SK-N-SH treated with all-trans-retinoic acid at 6 μM for 48 hours (cell line): ENCODE measurements around the gene CD6.

ENCODE experiments used
- ATAC-seq: fragments of 200-7000 bp; cut with Tn5 transposase; 3 replicates; pipeline ENCODE4 v1.9.1; 2020; ENCODE audit warnings: mild to moderate bottlenecking, moderate library complexity
- ARNTL ChIP-seq: fragments of 450-650 bp; formaldehyde crosslinking; IDR thresholded peaks from 2 replicates; pipeline ENCODE4 v1.5.0; 2020; ENCODE audit warnings: low read depth, mild to moderate bottlenecking, moderate library complexity, borderline replicate concordance
- BACH2 ChIP-seq: fragments of 250-450 bp; sonication (Bioruptor Pico); IDR thresholded peaks from 2 replicates; pipeline ENCODE4 v1.9.0; 2021; ENCODE audit warnings: mild to moderate bottlenecking, borderline replicate concordance
- CREB5 ChIP-seq: fragments of 250-450 bp; sonication (Bioruptor Pico); IDR thresholded peaks from 2 replicates; pipeline ENCODE4 v1.5.1; 2020; ENCODE audit warnings: low read depth, mild to moderate bottlenecking, moderate library complexity
- CSDC2 ChIP-seq: fragments of 250-450 bp; sonication (Bioruptor Pico); IDR thresholded peaks from 2 replicates; pipeline ENCODE4 v1.5.0; 2020; ENCODE audit warnings: mild to moderate bottlenecking, moderate library complexity
- GLIS3 ChIP-seq: fragments of 250-450 bp; sonication (Bioruptor Pico); IDR thresholded peaks from 2 replicates; pipeline ENCODE4 v1.5.0; 2020; ENCODE audit warnings: mild to moderate bottlenecking, moderate library complexity
- ISL1 ChIP-seq: fragments of 250-450 bp; sonication (Bioruptor Pico); IDR thresholded peaks from 2 replicates; pipeline ENCODE4 v2.1.2; 2022; ENCODE audit warnings: mild to moderate bottlenecking, moderate library complexity
- OSR1 ChIP-seq: fragments of 250-450 bp; sonication (Bioruptor Pico); IDR thresholded peaks from 2 replicates; pipeline ENCODE4 v1.8.0; 2022; ENCODE audit warnings: moderate library complexity, mild to moderate bottlenecking, inconsistent platforms
- PPARA ChIP-seq: fragments of 250-450 bp; sonication (Bioruptor Pico); IDR thresholded peaks from 2 replicates; pipeline ENCODE4 v1.5.0; 2020; ENCODE audit warnings: mild to moderate bottlenecking, borderline replicate concordance
- RARB ChIP-seq: fragments of 250-450 bp; sonication (Bioruptor Pico); IDR thresholded peaks from 2 replicates; pipeline ENCODE4 v1.8.0; 2021; ENCODE audit warnings: mild to moderate bottlenecking, moderate library complexity
- SNAI2 ChIP-seq: fragments of 250-450 bp; sonication (Bioruptor Pico); IDR thresholded peaks from 2 replicates; pipeline ENCODE4 v1.5.0; 2020; ENCODE audit warnings: mild to moderate bottlenecking, moderate library complexity
- TCF4 ChIP-seq: fragments of 250-450 bp; sonication (Bioruptor Pico); IDR thresholded peaks from 2 replicates; pipeline ENCODE4 v1.8.0; 2021; ENCODE audit warnings: mild to moderate bottlenecking, moderate library complexity, borderline replicate concordance
- ZC3H10 ChIP-seq: fragments of 250-450 bp; sonication (Bioruptor Pico); IDR thresholded peaks from 2 replicates; pipeline ENCODE4 v1.5.1; 2021; ENCODE audit warnings: mild to moderate bottlenecking, moderate library complexity
- ZFP3 ChIP-seq: fragments of 250-450 bp; sonication (Bioruptor Pico); IDR thresholded peaks from 2 replicates; pipeline ENCODE4 v1.5.0; 2020; ENCODE audit warnings: mild to moderate bottlenecking, moderate library complexity
- ZFP30 ChIP-seq: fragments of 450-650 bp; formaldehyde crosslinking; IDR thresholded peaks from 2 replicates; pipeline ENCODE4 v1.5.0; 2022; ENCODE audit warnings: mild to moderate bottlenecking, moderate library complexity
- ZNF565 ChIP-seq: fragments of 450-650 bp; formaldehyde crosslinking; conservative IDR thresholded peaks from 2 replicates; pipeline ENCODE4 v1.5.0; 2020; ENCODE audit warnings: low read depth, mild to moderate bottlenecking, moderate library complexity
- ZNF70 ChIP-seq: fragments of 450-650 bp; formaldehyde crosslinking; IDR thresholded peaks from 2 replicates; pipeline ENCODE4 v1.5.0; 2020; ENCODE audit warnings: mild to moderate bottlenecking, moderate library complexity
- ZNF8 ChIP-seq: fragments of 450-650 bp; formaldehyde crosslinking; IDR thresholded peaks from 2 replicates; pipeline ENCODE4 v1.5.0; 2020; ENCODE audit warnings: mild to moderate bottlenecking, moderate library complexity
- TF ChIP-seq, protein P1 (sequence below): fragments of 250-450 bp; sonication (Bioruptor Pico); IDR thresholded peaks from 2 replicates; pipeline ENCODE4 v1.5.1; 2021; ENCODE audit warnings: mild to moderate bottlenecking, moderate library complexity
- TF ChIP-seq, protein P2 (sequence below): fragments of 250-450 bp; sonication (Bioruptor Pico); IDR thresholded peaks from 2 replicates; pipeline ENCODE4 v1.8.0; 2021; ENCODE audit warnings: low read depth, mild to moderate bottlenecking, moderate library complexity, borderline replicate concordance

Gene CD6

DNA sequence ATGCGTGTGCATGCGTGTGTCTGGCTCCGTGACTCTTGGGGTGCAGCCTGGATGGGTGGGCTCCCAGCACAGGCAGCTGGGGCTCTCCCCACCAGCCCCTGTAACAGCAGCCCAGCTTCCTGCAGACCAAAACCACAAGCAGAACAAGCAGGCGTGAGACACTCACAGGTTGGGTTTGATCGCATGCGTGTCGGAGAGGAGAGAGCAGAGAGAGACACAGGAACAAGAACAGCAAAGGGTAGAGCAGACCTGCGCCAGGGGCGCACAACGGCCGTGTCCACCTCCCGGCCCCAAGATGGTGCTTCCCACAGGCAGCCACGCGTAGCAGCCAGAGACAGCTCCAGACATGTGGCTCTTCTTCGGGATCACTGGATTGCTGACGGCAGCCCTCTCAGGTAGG is at the start of gene CD6:
Gene CD6 (plus strand): TSS at position 161 of the 400 bp plus-strand sequence. CDS start 186 bp downstream, at position 347.
- no peak for ATAC-seq
- TF ChIP-seq BACH2 (CRISPR knock-in tag) = no peak
- TF ChIP-seq GLIS3 (CRISPR knock-in tag) = no peak
- no peak for TF ChIP-seq PPARA (CRISPR knock-in tag)
- TF ChIP-seq SNAI2 (CRISPR knock-in tag) = no peak
- no peak for TF ChIP-seq CREB5
- TF ChIP-seq CSDC2 (CRISPR knock-in tag) = no peak
- no peak for TF ChIP-seq ZNF70 (CRISPR knock-in tag)

GRCh38 chr11:60921777-60922335 is 49.6 kb upstream of the CD6 start:
- ATAC-seq = no peak

GRCh38 chr11:60922906-60923305 is 48.6 kb upstream of the CD6 start:
- TF ChIP-seq ZNF8 (CRISPR knock-in tag) = no peak
- no peak for TF ChIP-seq ZC3H10 (CRISPR knock-in tag)
- no peak for TF ChIP-seq RARB
- no peak for TF ChIP-seq OSR1 (CRISPR knock-in tag)
- no peak for TF ChIP-seq GLIS3 (CRISPR knock-in tag)
- TF ChIP-seq, protein P1, sequence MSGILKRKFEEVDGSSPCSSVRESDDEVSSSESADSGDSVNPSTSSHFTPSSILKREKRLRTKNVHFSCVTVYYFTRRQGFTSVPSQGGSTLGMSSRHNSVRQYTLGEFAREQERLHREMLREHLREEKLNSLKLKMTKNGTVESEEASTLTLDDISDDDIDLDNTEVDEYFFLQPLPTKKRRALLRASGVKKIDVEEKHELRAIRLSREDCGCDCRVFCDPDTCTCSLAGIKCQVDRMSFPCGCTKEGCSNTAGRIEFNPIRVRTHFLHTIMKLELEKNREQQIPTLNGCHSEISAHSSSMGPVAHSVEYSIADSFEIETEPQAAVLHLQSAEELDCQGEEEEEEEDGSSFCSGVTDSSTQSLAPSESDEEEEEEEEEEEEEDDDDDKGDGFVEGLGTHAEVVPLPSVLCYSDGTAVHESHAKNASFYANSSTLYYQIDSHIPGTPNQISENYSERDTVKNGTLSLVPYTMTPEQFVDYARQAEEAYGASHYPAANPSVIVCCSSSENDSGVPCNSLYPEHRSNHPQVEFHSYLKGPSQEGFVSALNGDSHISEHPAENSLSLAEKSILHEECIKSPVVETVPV (CRISPR knock-in tag) = no peak
- TF ChIP-seq, protein P2, sequence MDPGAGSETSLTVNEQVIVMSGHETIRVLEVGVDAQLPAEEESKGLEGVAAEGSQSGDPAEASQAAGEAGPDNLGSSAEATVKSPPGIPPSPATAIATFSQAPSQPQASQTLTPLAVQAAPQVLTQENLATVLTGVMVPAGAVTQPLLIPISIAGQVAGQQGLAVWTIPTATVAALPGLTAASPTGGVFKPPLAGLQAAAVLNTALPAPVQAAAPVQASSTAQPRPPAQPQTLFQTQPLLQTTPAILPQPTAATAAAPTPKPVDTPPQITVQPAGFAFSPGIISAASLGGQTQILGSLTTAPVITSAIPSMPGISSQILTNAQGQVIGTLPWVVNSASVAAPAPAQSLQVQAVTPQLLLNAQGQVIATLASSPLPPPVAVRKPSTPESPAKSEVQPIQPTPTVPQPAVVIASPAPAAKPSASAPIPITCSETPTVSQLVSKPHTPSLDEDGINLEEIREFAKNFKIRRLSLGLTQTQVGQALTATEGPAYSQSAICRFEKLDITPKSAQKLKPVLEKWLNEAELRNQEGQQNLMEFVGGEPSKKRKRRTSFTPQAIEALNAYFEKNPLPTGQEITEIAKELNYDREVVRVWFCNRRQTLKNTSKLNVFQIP (CRISPR knock-in tag) = no peak
- TF ChIP-seq TCF4 (CRISPR knock-in tag) = no peak
- no peak for TF ChIP-seq ZNF565 (CRISPR knock-in tag)
- no peak for TF ChIP-seq ZFP3 (CRISPR knock-in tag)
- no peak for TF ChIP-seq ARNTL (CRISPR knock-in tag)
- no peak for ATAC-seq

More at GRCh38 chr11:60921777-60922335, 49.6 kb upstream of the CD6 start:
- no peak for TF ChIP-seq ZNF8 (CRISPR knock-in tag)
- TF ChIP-seq, protein P2 (CRISPR knock-in tag) = no peak
- no peak for TF ChIP-seq BACH2 (CRISPR knock-in tag)
- TF ChIP-seq ZFP30 = no peak
- TF ChIP-seq, protein P1 (CRISPR knock-in tag) = no peak
- no peak for TF ChIP-seq GLIS3 (CRISPR knock-in tag)
- no peak for TF ChIP-seq ZFP3 (CRISPR knock-in tag)
- no peak for TF ChIP-seq CREB5

- ATAC-seq = no peak
- TF ChIP-seq RARB (no peak), ISL1 (CRISPR knock-in tag) (no peak), TCF4 (CRISPR knock-in tag) (no peak)
- TF ChIP-seq, protein P2 (CRISPR knock-in tag) = no peak
These were observed 48.2 kb upstream of the CD6 start for GRCh38 chr11:60923326-60923725.
